T-helper 22 cell (primary cell): Measurements from ENCODE around the gene ARHGEF40.

Source experiments
- DNase-seq: peaks from one replicate; pipeline ENCODE4 v3.0.0-alpha.2; 2020; ENCODE audit warnings: low read depth

Gene ARHGEF40

GRCh38 chr14:21121122-21121521 lies 51.0 kb downstream of the ARHGEF40 start:
- no peak for DNase-seq

- no peak for DNase-seq
These were observed 53.3 kb downstream of the ARHGEF40 start for GRCh38 chr14:21123429-21123828.

- DNase-seq, result no peak
These were observed 63.8 kb downstream of the ARHGEF40 start for GRCh38 chr14:21133901-21134300.

- DNase-seq, result no peak
These were observed 65.9 kb downstream of the ARHGEF40 start for GRCh38 chr14:21136024-21136423.
